Left ventricle myocardium inferior (tissue), 1 donor: ENCODE results near the gene LPO. TPM values are rescaled to one million over a fixed set of nuclear protein-coding genes. Genes with fewer than 3 reads are reported as not detected.

Experiments used
- DNase-seq: peaks from one replicate; pipeline ENCODE4 v3.0.0-alpha.2; 2020
- H3K27ac ChIP-seq: fragments of 200-600 bp; replicated peaks from 2 replicates; pipeline ENCODE4 v1.8.0; 2021
- H3K27me3 ChIP-seq: fragments of 200-600 bp; 2 replicates; pipeline ENCODE4 v1.8.0; 2021; ENCODE audit warnings: low read depth
- H3K36me3 ChIP-seq: fragments of 200-600 bp; 2 replicates; pipeline ENCODE4 v1.8.0; 2021
- H3K4me1 ChIP-seq: fragments of 200-600 bp; 2 replicates; pipeline ENCODE4 v1.8.0; 2021
- H3K4me3 ChIP-seq: fragments of 200-600 bp; 2 replicates; pipeline ENCODE4 v1.8.0; 2021; ENCODE audit warnings: mild to moderate bottlenecking, moderate library complexity
- H3K9me3 ChIP-seq: fragments of 200-600 bp; replicated peaks from 2 replicates; pipeline ENCODE4 v1.8.0; 2021
- CTCF ChIP-seq: fragments of 200-600 bp; IDR thresholded peaks from 2 replicates; pipeline ENCODE4 v1.8.0; 2021; ENCODE audit warnings: antibody characterized with exemption, mild to moderate bottlenecking, borderline replicate concordance
- intact Hi-C: fragments of 100-400 bp; cut with micrococcal nuclease; formaldehyde crosslinking; loops from one replicate; pipeline ENCODE4 v1.11.0; 2022
- total RNA-seq: library from RNA; stranded (reverse); fragmentation: NEBNext Ultra II Directional; extraction: Animal tissue kit (Norgen Biotek cat#: 25700); gene quantifications from one replicate; pipeline ENCODE4 v1.2.1, GENCODE V29; 2021
- donor health status: DM: no; HTN: yes; CAD: no; lungs with severe emphysema.

The LPO gene
- total RNA-seq, 1 donor from 2014 or later = not detected

DNA sequence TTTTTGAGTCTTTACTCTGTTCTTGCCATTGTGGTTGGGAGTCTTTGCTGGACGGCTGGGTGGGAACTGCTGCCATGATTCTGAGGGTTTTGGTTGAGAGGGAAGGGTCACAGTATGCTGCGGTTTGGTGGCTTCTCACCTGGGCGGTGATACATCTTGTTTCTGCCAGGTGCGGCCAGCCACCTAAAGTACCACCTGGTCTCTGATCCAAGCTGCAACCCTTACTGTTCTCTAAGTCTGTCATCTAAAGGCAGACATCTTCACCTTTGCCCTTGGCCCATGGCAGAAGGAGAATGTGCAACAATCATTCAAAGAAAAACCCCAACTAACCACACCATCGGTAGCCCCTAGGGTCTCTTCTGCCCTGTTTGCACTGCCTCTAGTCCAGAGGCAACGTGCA is 62.0 kb downstream of the LPO start:
- no peak for DNase-seq
- H3K36me3 ChIP-seq = no peaks in the 10 kb centered on the region
- TF ChIP-seq CTCF = no peak
- no peak overlapping the region for H3K4me3 ChIP-seq
- peaks cover 10% of the 10 kb centered on the region for H3K9me3 ChIP-seq
- H3K27ac ChIP-seq = no peak overlapping the region
- H3K4me1 ChIP-seq = no peaks in the 10 kb centered on the region
- H3K27me3 ChIP-seq = peaks cover 21% of the 10 kb centered on the region
- intact Hi-C loops = loop anchor here (10.0 kb wide), 1 partner anchor 144 kb away; no protein-coding TSS in a partner anchor

DNA sequence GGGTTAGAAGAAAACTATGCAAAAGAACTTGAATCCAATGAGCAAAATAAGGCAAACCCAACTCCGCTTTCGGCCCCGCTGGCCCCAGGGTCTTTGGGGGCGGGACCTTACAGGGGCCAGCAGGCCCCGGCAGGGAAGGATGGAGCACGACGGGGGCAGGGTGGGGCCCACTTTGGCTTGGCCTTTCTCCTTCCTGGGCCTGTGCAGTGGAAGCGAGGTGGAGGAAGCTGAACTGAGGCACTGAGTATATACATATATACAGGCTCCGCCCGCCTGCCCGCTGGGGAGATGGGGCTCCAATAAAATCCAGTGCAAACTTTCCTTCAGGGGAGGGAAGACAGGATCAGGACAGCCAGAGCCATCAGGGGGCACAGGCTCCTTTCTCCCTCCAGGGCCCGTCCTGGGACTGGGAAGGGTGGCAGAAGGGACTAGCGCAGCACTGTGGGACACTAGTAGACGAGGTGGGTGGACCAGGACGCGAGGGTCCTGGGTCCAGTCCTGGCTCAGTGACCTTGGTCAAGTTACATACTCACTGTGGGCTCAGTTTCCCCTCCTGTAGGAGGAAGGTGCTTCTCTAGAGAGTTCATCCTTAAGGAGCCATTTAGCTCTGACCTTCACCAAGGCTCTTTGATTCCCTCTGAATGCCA is 63.2 kb downstream of the LPO start:
- Histone ChIP-seq H3K27me3 (peaks cover 25% of the 10 kb centered on the region), H3K4me1 (no peaks in the 10 kb centered on the region), H3K27ac (no peak overlapping the region), H3K4me3 (no peak overlapping the region), H3K9me3 (peaks cover 10% of the 10 kb centered on the region), H3K36me3 (no peaks in the 10 kb centered on the region)
- no peak for TF ChIP-seq CTCF
- intact Hi-C loops = loop anchor here (10.0 kb wide), 1 partner anchor 143 kb away; no protein-coding TSS in a partner anchor
- no peak for DNase-seq

DNA sequence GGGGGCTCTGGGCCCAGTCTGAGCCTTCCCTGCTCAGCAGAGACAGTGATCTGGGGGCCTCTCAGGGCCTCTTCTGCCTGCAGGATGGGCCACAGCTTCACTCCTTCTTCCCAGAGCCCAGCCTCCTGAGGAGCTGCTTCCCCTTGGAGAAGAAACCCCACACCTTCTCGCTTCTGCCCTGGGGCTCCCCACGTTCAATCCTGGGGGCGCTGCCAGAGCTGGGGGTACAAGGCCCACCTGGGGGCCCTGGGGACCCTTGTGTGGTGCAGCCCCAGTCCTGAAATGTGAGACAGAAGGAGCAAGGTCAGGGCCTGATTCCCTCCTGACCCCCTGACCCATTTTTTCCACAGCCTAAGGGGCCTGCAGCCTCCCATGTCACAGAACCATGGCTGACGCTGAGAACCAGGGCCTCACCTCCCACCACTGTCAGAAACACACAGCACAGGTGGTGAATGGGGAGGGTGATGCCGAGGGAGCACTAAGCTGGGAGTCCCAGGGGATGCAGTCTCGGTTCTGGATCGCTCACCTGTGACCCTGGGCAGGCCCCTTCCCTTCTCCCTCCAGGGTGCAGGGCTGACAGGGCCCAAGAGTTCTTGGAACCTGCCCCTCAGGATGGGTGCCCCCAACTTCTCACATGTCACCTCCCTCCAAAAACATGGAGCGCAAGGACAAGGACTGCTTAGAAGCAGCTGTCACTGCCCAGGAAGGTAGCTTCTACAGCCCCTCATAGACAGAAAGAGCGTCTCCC is 64.0 kb downstream of the LPO start:
- H3K36me3 ChIP-seq = no peaks in the 10 kb centered on the region
- intact Hi-C loops = loop anchor here (10.0 kb wide), 1 partner anchor 142 kb away; no protein-coding TSS in a partner anchor
- peaks cover 26% of the 10 kb centered on the region for H3K27me3 ChIP-seq
- H3K27ac ChIP-seq = no peak overlapping the region
- peaks cover 10% of the 10 kb centered on the region for H3K9me3 ChIP-seq
- H3K4me3 ChIP-seq = no peak overlapping the region
- TF ChIP-seq CTCF = no peak
- H3K4me1 ChIP-seq = no peaks in the 10 kb centered on the region
- no peak for DNase-seq

DNA sequence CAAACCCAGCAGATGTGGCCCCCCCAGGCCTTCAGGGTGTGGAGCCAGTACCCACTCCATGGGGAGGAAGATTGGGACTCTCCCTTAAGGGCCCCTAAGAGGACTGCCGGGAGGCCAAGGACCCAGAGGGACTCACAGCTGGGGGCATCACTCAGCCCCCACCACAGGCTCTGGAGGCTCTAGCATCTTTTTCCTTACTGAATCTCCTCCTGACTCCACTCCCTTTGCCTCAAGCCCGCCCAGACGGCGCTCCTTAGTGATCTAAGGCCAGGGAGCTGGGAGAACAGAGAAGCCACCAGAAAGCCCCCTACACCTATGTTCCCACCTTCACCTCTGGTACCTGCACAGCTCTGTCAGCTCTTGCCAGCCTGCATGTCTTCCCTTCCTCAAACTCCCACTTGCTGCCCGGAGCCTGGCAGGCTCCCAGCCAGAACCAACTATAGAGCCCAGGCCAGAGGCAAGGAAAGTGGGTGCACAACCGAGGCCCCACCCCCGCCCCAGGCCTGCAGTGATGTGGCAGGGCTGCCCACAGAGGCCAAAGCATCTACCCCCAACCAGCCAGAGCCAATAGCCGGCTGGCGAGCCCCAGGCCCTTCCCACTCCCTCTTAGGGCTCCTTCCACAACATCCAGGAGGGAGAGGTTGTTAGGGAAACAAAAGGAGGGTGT is 64.7 kb downstream of the LPO start:
- H3K9me3 ChIP-seq = peaks cover 10% of the 10 kb centered on the region
- no peak overlapping the region for H3K4me3 ChIP-seq
- H3K27me3 ChIP-seq = peaks cover 26% of the 10 kb centered on the region
- H3K4me1 ChIP-seq = no peaks in the 10 kb centered on the region
- H3K27ac ChIP-seq = no peak overlapping the region
- H3K36me3 ChIP-seq = no peaks in the 10 kb centered on the region
- no peak for DNase-seq
- no peak for TF ChIP-seq CTCF
- intact Hi-C loops = loop anchor here (10.0 kb wide), 1 partner anchor 142 kb away; no protein-coding TSS in a partner anchor

DNA sequence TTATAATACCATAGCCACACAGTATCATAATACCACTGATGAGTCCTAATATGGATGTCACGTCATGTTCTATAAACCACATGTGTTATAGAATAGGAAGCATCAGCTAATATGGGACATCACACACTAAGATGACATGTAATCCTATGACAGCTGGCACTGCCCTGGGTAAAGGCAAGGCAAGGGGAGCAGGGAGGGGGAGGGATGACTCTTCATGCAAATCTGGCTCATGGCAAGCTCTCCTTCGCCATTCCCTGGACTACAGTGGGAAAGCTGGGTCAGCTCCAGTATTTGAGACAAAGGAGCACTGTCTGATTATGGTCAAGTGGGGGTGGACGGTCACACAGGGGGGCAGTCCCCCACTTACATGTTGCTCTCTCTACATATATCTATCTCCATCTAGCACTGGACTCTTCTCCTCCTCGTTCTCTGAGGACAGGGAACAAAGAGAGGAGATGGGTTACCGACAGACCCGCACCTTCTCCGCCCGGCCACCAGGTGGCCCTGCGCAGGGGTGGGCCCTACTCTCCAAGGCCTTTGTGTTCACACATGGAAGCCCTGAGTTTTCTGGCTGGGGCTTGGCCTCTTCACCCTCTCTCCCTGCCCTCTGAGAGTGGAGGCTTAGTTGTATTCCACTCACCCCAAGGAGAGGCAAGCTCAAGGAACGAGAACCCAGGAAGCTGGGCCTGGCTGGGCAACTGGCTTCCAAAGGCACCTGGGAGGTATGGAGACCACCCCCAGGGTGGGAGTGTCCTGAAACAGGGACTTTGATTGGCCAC is 65.8 kb downstream of the LPO start:
- Histone ChIP-seq H3K27me3 (peaks cover 26% of the 10 kb centered on the region), H3K4me1 (no peaks in the 10 kb centered on the region), H3K4me3 (no peak overlapping the region), H3K9me3 (no peaks in the 10 kb centered on the region), H3K36me3 (no peaks in the 10 kb centered on the region), H3K27ac (no peak overlapping the region)
- peak; percentile 40 for DNase-seq
- intact Hi-C loops = loop anchor here (10.0 kb wide), 1 partner anchor 141 kb away; no protein-coding TSS in a partner anchor
- peak; percentile 70 for TF ChIP-seq CTCF
